Activated B cell treated with CpG ODN at 0.5 μM for 24 hours (primary cell): ENCODE data around the gene PAPSS2. TPM values are rescaled to one million over a fixed set of nuclear protein-coding genes. Genes with fewer than 3 reads are reported as not detected.

Experiments used
- ATAC-seq: fragments of 200-7000 bp; cut with Tn5 transposase; one replicate; pipeline ENCODE4 v1.10.0; 2021; ENCODE audit warnings: low read depth, mild to moderate bottlenecking, moderate library complexity
- CTCF ChIA-PET: fragments of 350-600 bp; sonication (Branson Sonifier 250); formaldehyde crosslinking; loops from one replicate; lab custom pipeline; 2021; ENCODE audit warnings: antibody characterized with exemption; lab: Charles Lee
- POLR2A ChIA-PET: fragments of 350-600 bp; sonication (Branson Sonifier 250); formaldehyde crosslinking; loops from one replicate; lab custom pipeline; 2021; ENCODE audit warnings: antibody characterized with exemption; lab: Charles Lee
- DNase-seq: peaks from one replicate; pipeline ENCODE4 v3.0.0; 2022
- H3K27ac Mint-ChIP-seq: one replicate; pipeline ENCODE4 v1.8.0; 2020; ENCODE audit warnings: mixed read lengths
- H3K27me3 Mint-ChIP-seq: one replicate; pipeline ENCODE4 v1.8.0; 2021; ENCODE audit warnings: mixed read lengths
- H3K36me3 Mint-ChIP-seq: one replicate; pipeline ENCODE4 v1.8.0; 2021; ENCODE audit warnings: low read depth, mixed read lengths
- H3K4me1 Mint-ChIP-seq: one replicate; pipeline ENCODE4 v1.8.0; 2021; ENCODE audit warnings: mixed read lengths
- H3K4me3 Mint-ChIP-seq: one replicate; pipeline ENCODE4 v1.8.0; 2020; ENCODE audit warnings: mild to moderate bottlenecking, mixed read lengths
- H3K9me3 Mint-ChIP-seq: one replicate; pipeline ENCODE4 v1.8.0; 2020; ENCODE audit warnings: mixed read lengths
- intact Hi-C: fragments of 100-400 bp; cut with micrococcal nuclease; formaldehyde crosslinking; loops from one replicate; pipeline ENCODE4 v1.15.1; 2024
- total RNA-seq: library from RNA; stranded (reverse); gene quantifications from 2 replicates; pipeline ENCODE4 v1.2.3, GENCODE V29; 2022
- TF ChIP-seq, protein P1 (sequence below): fragments of 200-600 bp; IDR thresholded peaks from one replicate; pipeline ENCODE4 v1.8.0; 2022; ENCODE audit warnings: antibody characterized with exemption, mild to moderate bottlenecking

Gene PAPSS2
- total RNA-seq, 1 donor from 2014 or later = not detected

DNA sequence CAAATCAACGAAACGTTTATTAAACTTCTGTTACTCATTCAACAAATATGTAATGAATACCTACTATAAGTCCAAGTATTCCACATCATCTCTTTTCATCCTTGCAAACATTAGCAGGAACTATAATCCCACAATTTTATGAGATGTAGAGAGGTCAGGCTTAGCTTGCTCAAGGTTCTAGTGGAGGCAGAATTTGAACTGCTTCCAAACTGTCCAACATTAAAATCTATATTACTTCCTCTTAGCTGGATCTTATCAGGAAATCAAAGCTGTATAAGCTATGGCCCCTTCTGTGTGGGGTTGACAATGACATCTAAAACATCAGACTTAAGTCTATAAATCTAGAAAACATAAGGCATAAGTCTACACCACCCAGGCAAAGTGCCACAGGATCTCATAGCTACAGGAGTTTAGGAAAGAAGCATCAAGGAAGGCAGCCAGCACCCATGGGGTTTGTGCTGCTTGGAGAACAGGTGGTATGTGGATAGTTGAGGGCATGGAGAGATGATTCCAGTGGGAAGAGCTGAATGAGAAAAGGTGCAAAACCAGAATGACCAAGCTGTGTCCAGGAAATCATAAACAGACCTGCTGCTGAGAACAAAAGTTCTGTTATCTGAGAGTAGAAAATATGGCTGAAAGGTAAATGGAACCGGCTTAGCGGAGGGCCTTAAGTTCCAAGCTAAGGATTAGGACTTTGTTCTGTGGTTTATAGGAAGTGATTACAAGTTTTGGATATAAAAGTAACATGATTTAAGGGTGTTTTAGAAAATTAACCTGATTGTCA lies 34.5 kb downstream of the PAPSS2 start:
- Mint-ChIP-seq H3K4me3 (no peak overlapping the region), H3K4me1 (no peaks in the 10 kb centered on the region), H3K36me3 (no peaks in the 10 kb centered on the region), H3K9me3 (no peaks in the 10 kb centered on the region), H3K27me3 (peaks cover 6% of the 10 kb centered on the region), H3K27ac (no peak overlapping the region)
- TF ChIP-seq, protein P1, sequence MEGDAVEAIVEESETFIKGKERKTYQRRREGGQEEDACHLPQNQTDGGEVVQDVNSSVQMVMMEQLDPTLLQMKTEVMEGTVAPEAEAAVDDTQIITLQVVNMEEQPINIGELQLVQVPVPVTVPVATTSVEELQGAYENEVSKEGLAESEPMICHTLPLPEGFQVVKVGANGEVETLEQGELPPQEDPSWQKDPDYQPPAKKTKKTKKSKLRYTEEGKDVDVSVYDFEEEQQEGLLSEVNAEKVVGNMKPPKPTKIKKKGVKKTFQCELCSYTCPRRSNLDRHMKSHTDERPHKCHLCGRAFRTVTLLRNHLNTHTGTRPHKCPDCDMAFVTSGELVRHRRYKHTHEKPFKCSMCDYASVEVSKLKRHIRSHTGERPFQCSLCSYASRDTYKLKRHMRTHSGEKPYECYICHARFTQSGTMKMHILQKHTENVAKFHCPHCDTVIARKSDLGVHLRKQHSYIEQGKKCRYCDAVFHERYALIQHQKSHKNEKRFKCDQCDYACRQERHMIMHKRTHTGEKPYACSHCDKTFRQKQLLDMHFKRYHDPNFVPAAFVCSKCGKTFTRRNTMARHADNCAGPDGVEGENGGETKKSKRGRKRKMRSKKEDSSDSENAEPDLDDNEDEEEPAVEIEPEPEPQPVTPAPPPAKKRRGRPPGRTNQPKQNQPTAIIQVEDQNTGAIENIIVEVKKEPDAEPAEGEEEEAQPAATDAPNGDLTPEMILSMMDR = no peak
- DNase-seq = no peak
- no peak for ATAC-seq
- intact Hi-C loops = no loop called here
- ChIA-PET POLR2A (no interaction called here), CTCF (no interaction called here)

GRCh38 chr10:87695074-87695473 lies 35.4 kb downstream of the PAPSS2 start:
- TF ChIP-seq, protein P1 = no peak
- Mint-ChIP-seq H3K27ac (no peak overlapping the region), H3K27me3 (peaks cover 6% of the 10 kb centered on the region), H3K9me3 (no peaks in the 10 kb centered on the region), H3K4me3 (no peak overlapping the region), H3K4me1 (no peaks in the 10 kb centered on the region), H3K36me3 (no peaks in the 10 kb centered on the region)
- ATAC-seq = no peak
- intact Hi-C loops = no loop called here
- DNase-seq = no peak
- ChIA-PET POLR2A (no interaction called here), CTCF (no interaction called here)

DNA sequence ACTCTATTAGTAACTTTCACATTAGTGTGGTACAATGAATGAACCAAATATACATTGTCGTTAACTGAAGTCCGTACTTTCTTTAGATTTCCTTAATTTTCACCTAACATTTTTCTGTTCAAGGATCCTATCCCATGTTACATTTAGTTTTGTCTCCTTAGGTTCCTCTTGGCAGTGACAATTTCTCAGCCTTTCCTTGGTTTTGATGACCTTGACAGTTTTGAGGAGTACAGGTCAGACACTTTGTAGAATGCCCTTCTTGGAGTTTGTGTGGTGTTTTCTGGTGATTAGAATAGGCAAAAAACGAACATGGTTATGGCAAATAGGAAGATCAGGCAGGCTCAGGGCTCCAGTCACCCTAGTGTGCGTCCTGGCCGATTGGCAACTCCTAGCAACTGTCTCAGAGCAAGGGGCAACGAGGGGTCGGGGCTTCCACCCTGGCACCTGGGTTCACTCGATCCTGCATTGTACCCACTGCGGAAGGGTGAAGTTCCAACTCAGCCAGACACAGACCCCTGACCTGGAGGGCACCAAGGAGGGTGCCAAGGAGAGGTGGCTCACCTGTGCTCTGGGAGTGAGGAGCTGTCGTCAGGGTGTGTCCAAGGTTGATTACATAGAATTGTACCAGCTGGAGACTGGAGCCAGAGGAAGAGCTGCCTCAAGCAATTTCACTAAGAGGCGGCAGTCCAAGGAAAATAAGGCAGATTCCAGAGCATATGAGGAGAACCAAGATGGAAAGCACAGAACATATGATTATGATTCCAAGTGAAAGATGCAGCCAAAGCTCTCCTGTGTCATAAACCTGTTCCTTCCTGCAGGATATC lies 37.5 kb downstream of the PAPSS2 start:
- no peak for ATAC-seq
- TF ChIP-seq, protein P1 = no peak
- intact Hi-C loops = no loop called here
- no peak for DNase-seq
- Mint-ChIP-seq H3K4me1 (no peaks in the 10 kb centered on the region), H3K27me3 (peaks cover 6% of the 10 kb centered on the region), H3K27ac (no peak overlapping the region), H3K4me3 (no peak overlapping the region), H3K9me3 (no peaks in the 10 kb centered on the region), H3K36me3 (no peaks in the 10 kb centered on the region)
- ChIA-PET POLR2A (no interaction called here), CTCF (no interaction called here)

DNA sequence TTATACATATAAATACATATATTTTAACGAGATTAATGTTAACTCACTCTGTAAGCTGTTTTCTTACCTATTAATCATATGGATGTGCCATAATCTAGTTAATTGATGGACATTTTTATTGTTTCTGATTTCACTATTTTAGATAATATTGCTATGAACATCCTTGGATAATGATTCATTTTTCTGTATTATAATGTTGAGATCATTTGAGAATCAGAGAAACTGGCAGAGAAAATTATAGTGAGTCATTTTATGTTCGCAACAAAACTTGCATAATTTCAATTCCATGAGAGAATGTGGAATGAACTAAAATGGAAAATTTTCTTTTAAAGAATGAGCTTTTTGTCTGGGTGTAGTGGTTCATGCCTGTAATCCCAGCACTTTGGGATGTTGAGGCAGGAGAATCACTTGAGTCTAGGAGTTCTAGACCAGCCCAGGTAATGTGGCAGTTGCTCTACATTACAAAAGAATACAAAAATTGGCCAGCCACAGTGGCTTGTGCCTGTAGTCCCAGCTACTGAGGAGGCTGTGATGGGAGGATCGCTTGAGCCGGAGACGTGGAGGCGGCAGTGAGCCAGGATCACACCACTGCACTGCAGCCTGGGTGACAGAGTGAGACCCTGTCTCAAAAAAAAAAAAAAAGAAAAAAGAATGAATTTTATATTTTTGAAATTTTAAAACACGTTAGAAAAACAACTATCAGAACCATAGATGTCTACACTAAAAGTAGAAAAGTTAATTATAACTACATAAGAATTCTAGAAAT lies 40.5 kb downstream of the PAPSS2 start:
- H3K27me3 Mint-ChIP-seq = peaks cover 6% of the 10 kb centered on the region
- H3K36me3 Mint-ChIP-seq = no peaks in the 10 kb centered on the region
- no peaks in the 10 kb centered on the region for H3K4me1 Mint-ChIP-seq
- intact Hi-C loops = no loop called here
- POLR2A ChIA-PET = no interaction called here
- no peak for DNase-seq
- no peaks in the 10 kb centered on the region for H3K9me3 Mint-ChIP-seq
- H3K4me3 Mint-ChIP-seq = no peak overlapping the region
- CTCF ChIA-PET = no interaction called here
- no peak for ATAC-seq
- H3K27ac Mint-ChIP-seq = no peak overlapping the region
- TF ChIP-seq, protein P1 = no peak
